ENCODE data around the gene PLXNA4. TPM values are rescaled to one million over a fixed set of nuclear protein-coding genes. Genes with fewer than 3 reads are reported as not detected.
A peak's percentile ranks its signal among the peaks of the same experiment; 100 is the strongest.

Gene PLXNA4
- total and polyA plus RNA-seq, 4 donors, result 0.63 to 4.6 (median 2.1) TPM

DNA sequence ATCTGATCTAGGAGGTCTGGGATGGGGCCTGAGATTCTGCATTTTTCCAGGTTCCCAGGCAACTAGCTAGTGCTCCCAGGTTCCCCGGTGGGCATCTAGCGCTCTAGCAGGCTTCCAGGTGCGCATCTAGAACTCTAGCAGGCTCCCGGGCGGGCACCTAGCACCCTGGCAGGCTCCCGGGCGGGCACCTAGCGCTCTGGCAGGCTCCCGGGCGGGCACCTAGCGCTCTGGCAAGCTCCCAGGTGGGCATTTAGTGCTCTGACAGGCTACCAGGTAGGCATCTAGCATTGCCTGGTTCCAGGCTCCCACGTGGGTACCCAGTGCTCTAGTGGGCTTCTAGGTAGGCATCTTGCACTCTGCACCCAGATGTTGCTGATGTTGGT, 414.7 kb downstream of the PLXNA4 start:
- no peak overlapping the region for H3K9ac ChIP-seq (ENCODE audit: insufficient read depth in 1 of 2, low read length in 2 of 2)
- ATAC-seq (ENCODE audit: insufficient read depth, low FRiP score) (no peak), DNase-seq (no peak)
- H3K4me1 ChIP-seq (ENCODE audit: control insufficient read depth in 5 of 5, insufficient read depth in 5 of 5, low read length in 5 of 5), result peaks cover 0 to 15% (median 3%) of the 10 kb centered on the region in 5 donors
- H3K9me3 ChIP-seq (ENCODE audit: control insufficient read depth in 4 of 4, insufficient read depth in 3 of 4, low read length in 3 of 4), result peaks cover 0 to 3% (median 0%) of the 10 kb centered on the region in 4 donors
- WGBS, 2 donors, result 92 to 94% methylated on average over 12 of the region's 12 CpGs
- H3K27ac ChIP-seq (ENCODE audit: low read depth in 1 of 2, low read length in 1 of 2), result no peak overlapping the region
- H3K36me3 ChIP-seq (ENCODE audit: control insufficient read depth in 4 of 4, insufficient read depth in 4 of 4, low read length in 4 of 4), result no peaks in the 10 kb centered on the region
- no peaks in the 10 kb centered on the region for H3K27me3 ChIP-seq (ENCODE audit: control insufficient read depth in 3 of 3, insufficient read depth in 3 of 3, low read length in 2 of 3)
- no peak overlapping the region for H3K4me3 ChIP-seq
- TF ChIP-seq, protein P1, sequence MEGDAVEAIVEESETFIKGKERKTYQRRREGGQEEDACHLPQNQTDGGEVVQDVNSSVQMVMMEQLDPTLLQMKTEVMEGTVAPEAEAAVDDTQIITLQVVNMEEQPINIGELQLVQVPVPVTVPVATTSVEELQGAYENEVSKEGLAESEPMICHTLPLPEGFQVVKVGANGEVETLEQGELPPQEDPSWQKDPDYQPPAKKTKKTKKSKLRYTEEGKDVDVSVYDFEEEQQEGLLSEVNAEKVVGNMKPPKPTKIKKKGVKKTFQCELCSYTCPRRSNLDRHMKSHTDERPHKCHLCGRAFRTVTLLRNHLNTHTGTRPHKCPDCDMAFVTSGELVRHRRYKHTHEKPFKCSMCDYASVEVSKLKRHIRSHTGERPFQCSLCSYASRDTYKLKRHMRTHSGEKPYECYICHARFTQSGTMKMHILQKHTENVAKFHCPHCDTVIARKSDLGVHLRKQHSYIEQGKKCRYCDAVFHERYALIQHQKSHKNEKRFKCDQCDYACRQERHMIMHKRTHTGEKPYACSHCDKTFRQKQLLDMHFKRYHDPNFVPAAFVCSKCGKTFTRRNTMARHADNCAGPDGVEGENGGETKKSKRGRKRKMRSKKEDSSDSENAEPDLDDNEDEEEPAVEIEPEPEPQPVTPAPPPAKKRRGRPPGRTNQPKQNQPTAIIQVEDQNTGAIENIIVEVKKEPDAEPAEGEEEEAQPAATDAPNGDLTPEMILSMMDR (IDR thresholded peaks at IDR 0.05; ENCODE audit: control extremely low read depth, extremely low read depth), result no peak

- peak; percentile 59 for ATAC-seq (ENCODE audit: insufficient read depth, low FRiP score)
These were observed 415.4 kb downstream of the PLXNA4 start for GRCh38 chr7:132160611-132161532.

GRCh38 chr7:132158841-132159240, 417.4 kb downstream of the PLXNA4 start:
- H3K27me3 ChIP-seq (ENCODE audit: control insufficient read depth in 3 of 3, insufficient read depth in 3 of 3, low read length in 2 of 3), result peaks cover 0 to 2% (median under 1%) of the 10 kb centered on the region in 3 donors
- no peak overlapping the region for H3K9ac ChIP-seq (ENCODE audit: insufficient read depth in 1 of 2, low read length in 2 of 2)
- H3K4me1 ChIP-seq (ENCODE audit: control insufficient read depth in 5 of 5, insufficient read depth in 5 of 5, low read length in 5 of 5), result peaks cover 0 to 15% (median 3%) of the 10 kb centered on the region in 5 donors
- H3K4me3 ChIP-seq, result no peak overlapping the region
- peaks cover 0 to 3% (median 0%) of the 10 kb centered on the region in 4 donors for H3K9me3 ChIP-seq (ENCODE audit: control insufficient read depth in 4 of 4, insufficient read depth in 3 of 4, low read length in 3 of 4)
- ATAC-seq (ENCODE audit: insufficient read depth, low FRiP score), result no peak
- H3K36me3 ChIP-seq (ENCODE audit: control insufficient read depth in 4 of 4, insufficient read depth in 4 of 4, low read length in 4 of 4), result no peaks in the 10 kb centered on the region
- TF ChIP-seq, protein P1 (IDR thresholded peaks at IDR 0.05; ENCODE audit: control extremely low read depth, extremely low read depth), result no peak
- H3K27ac ChIP-seq (ENCODE audit: low read depth in 1 of 2, low read length in 1 of 2), result no peak overlapping the region
- no peak for DNase-seq
- WGBS, 2 donors, result 89 to 94% methylated on average over 3 of the region's 3 CpGs

More at GRCh38 chr7:132160611-132161532, 415.4 kb downstream of the PLXNA4 start:
- Histone ChIP-seq H3K27ac (ENCODE audit: low read depth in 1 of 2, low read length in 1 of 2) (no peak overlapping the region), H3K9ac (ENCODE audit: insufficient read depth in 1 of 2, low read length in 2 of 2) (no peak overlapping the region), H3K4me1 (ENCODE audit: control insufficient read depth in 5 of 5, insufficient read depth in 5 of 5, low read length in 5 of 5) (peaks cover 0 to 15% (median 3%) of the 10 kb centered on the region in 5 donors), H3K36me3 (ENCODE audit: control insufficient read depth in 4 of 4, insufficient read depth in 4 of 4, low read length in 4 of 4) (no peaks in the 10 kb centered on the region), H3K4me3 (no peak overlapping the region), H3K9me3 (ENCODE audit: control insufficient read depth in 4 of 4, insufficient read depth in 3 of 4, low read length in 3 of 4) (peaks cover 0 to 3% (median 0%) of the 10 kb centered on the region in 4 donors), H3K27me3 (ENCODE audit: control insufficient read depth in 3 of 3, insufficient read depth in 3 of 3, low read length in 2 of 3) (no peaks in the 10 kb centered on the region)
- 58 to 78% methylated on average over 10 of the region's 10 CpGs for WGBS, 2 donors
- DNase-seq, result peak; percentile 63 to 79 (median 72)
- TF ChIP-seq, protein P1 (IDR thresholded peaks at IDR 0.05; ENCODE audit: control extremely low read depth, extremely low read depth), result no peak
